Upper lobe of right lung (tissue), 1 donor: ENCODE results near the gene DEPDC1B. TPM values are rescaled to one million over a fixed set of nuclear protein-coding genes. Genes with fewer than 3 reads are reported as not detected.

ENCODE experiments used
- ATAC-seq: fragments of 200-7000 bp; cut with Tn5 transposase; one replicate; pipeline ENCODE4 v1.9.1; 2020; ENCODE audit warnings: mild to moderate bottlenecking, moderate library complexity
- DNase-seq: peaks from one replicate; pipeline ENCODE4 v3.0.0-alpha.2; 2020
- H3K27ac ChIP-seq: fragments of 200-600 bp; one replicate; pipeline ENCODE4 v1.8.0; 2022
- H3K27me3 ChIP-seq: fragments of 200-600 bp; one replicate; pipeline ENCODE4 v1.8.0; 2022; ENCODE audit warnings: mild to moderate bottlenecking
- H3K36me3 ChIP-seq: fragments of 200-600 bp; one replicate; pipeline ENCODE4 v1.8.0; 2022
- H3K4me1 ChIP-seq: fragments of 200-600 bp; one replicate; pipeline ENCODE4 v1.8.0; 2022
- H3K4me3 ChIP-seq: fragments of 200-600 bp; one replicate; pipeline ENCODE4 v1.8.0; 2022; ENCODE audit warnings: mild to moderate bottlenecking
- H3K9me3 ChIP-seq: fragments of 200-600 bp; one replicate; pipeline ENCODE4 v1.8.0; 2022
- intact Hi-C: fragments of 100-400 bp; cut with DNase I; formaldehyde crosslinking; loops from one replicate; pipeline ENCODE4 v1.11.0; 2022
- total RNA-seq: library from RNA; stranded (reverse); fragmentation: NEBNext Ultra II Directional; extraction: Animal tissue kit (Norgen Biotek cat#: 25700); gene quantifications from one replicate; pipeline ENCODE4 v1.2.1, GENCODE V29; 2021
- TF ChIP-seq, protein P1 (sequence below): fragments of 200-600 bp; IDR thresholded peaks from one replicate; pipeline ENCODE4 v1.8.0; 2022; ENCODE audit warnings: antibody characterized with exemption
- donor health status: DM: no; HTN: yes; CAD: no; lungs with severe emphysema.

DEPDC1B gene
- total RNA-seq, 1 donor from 2014 or later = 0.20 TPM

DNA sequence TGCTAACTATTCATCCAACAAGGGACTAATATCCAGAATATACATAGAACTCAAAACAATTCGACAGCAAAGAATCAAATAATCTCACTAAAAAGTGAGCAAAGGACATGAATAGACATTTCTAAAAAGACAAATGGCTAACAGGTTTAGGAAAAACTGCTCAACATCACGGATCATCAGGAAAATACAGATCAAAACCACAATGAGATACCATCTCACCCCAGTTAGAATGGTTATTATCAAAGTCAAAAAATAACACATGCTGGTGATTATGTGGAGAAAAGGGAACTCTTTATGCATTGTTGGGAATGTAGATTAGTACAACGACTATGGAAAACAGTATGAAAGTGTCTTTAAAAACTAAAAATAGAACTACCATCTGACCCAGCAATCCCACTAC, 150.1 kb downstream of the DEPDC1B start:
- ATAC-seq (no peak), DNase-seq (no peak)
- Histone ChIP-seq H3K27me3 (no peaks in the 10 kb centered on the region), H3K27ac (no peak overlapping the region), H3K4me1 (no peaks in the 10 kb centered on the region), H3K9me3 (no peaks in the 10 kb centered on the region), H3K36me3 (no peaks in the 10 kb centered on the region), H3K4me3 (no peak overlapping the region)
- TF ChIP-seq, protein P1, sequence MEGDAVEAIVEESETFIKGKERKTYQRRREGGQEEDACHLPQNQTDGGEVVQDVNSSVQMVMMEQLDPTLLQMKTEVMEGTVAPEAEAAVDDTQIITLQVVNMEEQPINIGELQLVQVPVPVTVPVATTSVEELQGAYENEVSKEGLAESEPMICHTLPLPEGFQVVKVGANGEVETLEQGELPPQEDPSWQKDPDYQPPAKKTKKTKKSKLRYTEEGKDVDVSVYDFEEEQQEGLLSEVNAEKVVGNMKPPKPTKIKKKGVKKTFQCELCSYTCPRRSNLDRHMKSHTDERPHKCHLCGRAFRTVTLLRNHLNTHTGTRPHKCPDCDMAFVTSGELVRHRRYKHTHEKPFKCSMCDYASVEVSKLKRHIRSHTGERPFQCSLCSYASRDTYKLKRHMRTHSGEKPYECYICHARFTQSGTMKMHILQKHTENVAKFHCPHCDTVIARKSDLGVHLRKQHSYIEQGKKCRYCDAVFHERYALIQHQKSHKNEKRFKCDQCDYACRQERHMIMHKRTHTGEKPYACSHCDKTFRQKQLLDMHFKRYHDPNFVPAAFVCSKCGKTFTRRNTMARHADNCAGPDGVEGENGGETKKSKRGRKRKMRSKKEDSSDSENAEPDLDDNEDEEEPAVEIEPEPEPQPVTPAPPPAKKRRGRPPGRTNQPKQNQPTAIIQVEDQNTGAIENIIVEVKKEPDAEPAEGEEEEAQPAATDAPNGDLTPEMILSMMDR = no peak
- intact Hi-C loops = no loop called here

Other genes starting within 250 kb of the DEPDC1B start
- gene ELOVL7, start 144.1 kb upstream of the DEPDC1B start, total RNA-seq = 8.2 TPM
- 9.1 TPM for gene ERCC8, start 244.9 kb upstream of the DEPDC1B start, total RNA-seq
- 17.9 TPM for gene NDUFAF2, start 245.0 kb upstream of the DEPDC1B start, total RNA-seq